Left ventricle myocardium inferior (tissue), 1 donor: ENCODE results near the gene CDH4. TPM values are rescaled to one million over a fixed set of nuclear protein-coding genes. Genes with fewer than 3 reads are reported as not detected.

ENCODE experiments used
- DNase-seq: peaks from one replicate; pipeline ENCODE4 v3.0.0-alpha.2; 2020
- H3K27ac ChIP-seq: fragments of 200-600 bp; replicated peaks from 2 replicates; pipeline ENCODE4 v1.8.0; 2021
- H3K27me3 ChIP-seq: fragments of 200-600 bp; 2 replicates; pipeline ENCODE4 v1.8.0; 2021; ENCODE audit warnings: low read depth
- H3K36me3 ChIP-seq: fragments of 200-600 bp; 2 replicates; pipeline ENCODE4 v1.8.0; 2021
- H3K4me1 ChIP-seq: fragments of 200-600 bp; 2 replicates; pipeline ENCODE4 v1.8.0; 2021
- H3K4me3 ChIP-seq: fragments of 200-600 bp; 2 replicates; pipeline ENCODE4 v1.8.0; 2021; ENCODE audit warnings: mild to moderate bottlenecking, moderate library complexity
- H3K9me3 ChIP-seq: fragments of 200-600 bp; replicated peaks from 2 replicates; pipeline ENCODE4 v1.8.0; 2021
- CTCF ChIP-seq: fragments of 200-600 bp; IDR thresholded peaks from 2 replicates; pipeline ENCODE4 v1.8.0; 2021; ENCODE audit warnings: antibody characterized with exemption, mild to moderate bottlenecking, borderline replicate concordance
- intact Hi-C: fragments of 100-400 bp; cut with micrococcal nuclease; formaldehyde crosslinking; loops from one replicate; pipeline ENCODE4 v1.11.0; 2022
- total RNA-seq: library from RNA; stranded (reverse); fragmentation: NEBNext Ultra II Directional; extraction: Animal tissue kit (Norgen Biotek cat#: 25700); gene quantifications from one replicate; pipeline ENCODE4 v1.2.1, GENCODE V29; 2021
- donor health status: DM: no; HTN: yes; CAD: no; lungs with severe emphysema.

Gene CDH4
- total RNA-seq, 1 donor from 2014 or later, result 0.05 TPM

GRCh38 chr20:61718361-61719005 lies 466.4 kb downstream of the CDH4 start:
- intact Hi-C loops, result no loop called here
- peaks cover 20% of the 10 kb centered on the region for H3K9me3 ChIP-seq
- H3K36me3 ChIP-seq, result no peaks in the 10 kb centered on the region
- TF ChIP-seq CTCF, result no peak
- H3K4me3 ChIP-seq, result no peak overlapping the region
- H3K4me1 ChIP-seq, result no peaks in the 10 kb centered on the region
- H3K27ac ChIP-seq, result no peak overlapping the region
- peaks cover 68% of the 10 kb centered on the region for H3K27me3 ChIP-seq
- no peak for DNase-seq

GRCh38 chr20:61719691-61720347 lies 467.8 kb downstream of the CDH4 start:
- Histone ChIP-seq H3K36me3 (no peaks in the 10 kb centered on the region), H3K27me3 (peaks cover 65% of the 10 kb centered on the region), H3K27ac (no peak overlapping the region), H3K4me3 (peak overlapping the region; percentile 25), H3K4me1 (no peaks in the 10 kb centered on the region), H3K9me3 (peaks cover 20% of the 10 kb centered on the region)
- no peak for TF ChIP-seq CTCF
- intact Hi-C loops, result no loop called here
- no peak for DNase-seq

GRCh38 chr20:61720348-61720696 lies 468.3 kb downstream of the CDH4 start:
- DNase-seq, result no peak
- Histone ChIP-seq H3K27ac (no peak overlapping the region), H3K4me1 (no peaks in the 10 kb centered on the region), H3K4me3 (no peak overlapping the region), H3K27me3 (peaks cover 70% of the 10 kb centered on the region), H3K36me3 (no peaks in the 10 kb centered on the region), H3K9me3 (peaks cover 19% of the 10 kb centered on the region)
- intact Hi-C loops, result no loop called here
- no peak for TF ChIP-seq CTCF

- H3K27me3 ChIP-seq, result peaks cover 70% of the 10 kb centered on the region
- no peak overlapping the region for H3K4me3 ChIP-seq
- no peak for TF ChIP-seq CTCF
- no peaks in the 10 kb centered on the region for H3K4me1 ChIP-seq
- intact Hi-C loops, result no loop called here
- no peak for DNase-seq
- H3K9me3 ChIP-seq, result peaks cover under 1% of the 10 kb centered on the region
- H3K36me3 ChIP-seq, result no peaks in the 10 kb centered on the region
- H3K27ac ChIP-seq, result no peak overlapping the region
Measured at GRCh38 chr20:61722146-61722678, 470.2 kb downstream of the CDH4 start.

GRCh38 chr20:61723529-61724257 lies 471.6 kb downstream of the CDH4 start:
- no peaks in the 10 kb centered on the region for H3K36me3 ChIP-seq
- H3K4me3 ChIP-seq, result no peak overlapping the region
- no peak for DNase-seq
- H3K27me3 ChIP-seq, result peaks cover 64% of the 10 kb centered on the region
- intact Hi-C loops, result no loop called here
- no peak overlapping the region for H3K27ac ChIP-seq
- no peak for TF ChIP-seq CTCF
- no peaks in the 10 kb centered on the region for H3K9me3 ChIP-seq
- no peaks in the 10 kb centered on the region for H3K4me1 ChIP-seq
